GM18505 (cell line): ENCODE measurements around the gene FEM1C.

ENCODE experiments used
- ATAC-seq: cut with Tn5 transposase; IDR thresholded peaks from one replicate; pipeline ENCODE4 v1.9.1; 2021; ENCODE audit not compliant: unreplicated experiment
- POLR2A ChIP-seq: IDR thresholded peaks from 4 replicates; pipeline ENCODE4 v1.6.1; 2011; ENCODE audit warnings: borderline replicate concordance; ENCODE audit not compliant: insufficient read depth, insufficient read length; ENCODE audit errors: extremely low read depth

The FEM1C gene, protein sequence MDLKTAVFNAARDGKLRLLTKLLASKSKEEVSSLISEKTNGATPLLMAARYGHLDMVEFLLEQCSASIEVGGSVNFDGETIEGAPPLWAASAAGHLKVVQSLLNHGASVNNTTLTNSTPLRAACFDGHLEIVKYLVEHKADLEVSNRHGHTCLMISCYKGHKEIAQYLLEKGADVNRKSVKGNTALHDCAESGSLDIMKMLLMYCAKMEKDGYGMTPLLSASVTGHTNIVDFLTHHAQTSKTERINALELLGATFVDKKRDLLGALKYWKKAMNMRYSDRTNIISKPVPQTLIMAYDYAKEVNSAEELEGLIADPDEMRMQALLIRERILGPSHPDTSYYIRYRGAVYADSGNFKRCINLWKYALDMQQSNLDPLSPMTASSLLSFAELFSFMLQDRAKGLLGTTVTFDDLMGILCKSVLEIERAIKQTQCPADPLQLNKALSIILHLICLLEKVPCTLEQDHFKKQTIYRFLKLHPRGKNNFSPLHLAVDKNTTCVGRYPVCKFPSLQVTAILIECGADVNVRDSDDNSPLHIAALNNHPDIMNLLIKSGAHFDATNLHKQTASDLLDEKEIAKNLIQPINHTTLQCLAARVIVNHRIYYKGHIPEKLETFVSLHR

DNA sequence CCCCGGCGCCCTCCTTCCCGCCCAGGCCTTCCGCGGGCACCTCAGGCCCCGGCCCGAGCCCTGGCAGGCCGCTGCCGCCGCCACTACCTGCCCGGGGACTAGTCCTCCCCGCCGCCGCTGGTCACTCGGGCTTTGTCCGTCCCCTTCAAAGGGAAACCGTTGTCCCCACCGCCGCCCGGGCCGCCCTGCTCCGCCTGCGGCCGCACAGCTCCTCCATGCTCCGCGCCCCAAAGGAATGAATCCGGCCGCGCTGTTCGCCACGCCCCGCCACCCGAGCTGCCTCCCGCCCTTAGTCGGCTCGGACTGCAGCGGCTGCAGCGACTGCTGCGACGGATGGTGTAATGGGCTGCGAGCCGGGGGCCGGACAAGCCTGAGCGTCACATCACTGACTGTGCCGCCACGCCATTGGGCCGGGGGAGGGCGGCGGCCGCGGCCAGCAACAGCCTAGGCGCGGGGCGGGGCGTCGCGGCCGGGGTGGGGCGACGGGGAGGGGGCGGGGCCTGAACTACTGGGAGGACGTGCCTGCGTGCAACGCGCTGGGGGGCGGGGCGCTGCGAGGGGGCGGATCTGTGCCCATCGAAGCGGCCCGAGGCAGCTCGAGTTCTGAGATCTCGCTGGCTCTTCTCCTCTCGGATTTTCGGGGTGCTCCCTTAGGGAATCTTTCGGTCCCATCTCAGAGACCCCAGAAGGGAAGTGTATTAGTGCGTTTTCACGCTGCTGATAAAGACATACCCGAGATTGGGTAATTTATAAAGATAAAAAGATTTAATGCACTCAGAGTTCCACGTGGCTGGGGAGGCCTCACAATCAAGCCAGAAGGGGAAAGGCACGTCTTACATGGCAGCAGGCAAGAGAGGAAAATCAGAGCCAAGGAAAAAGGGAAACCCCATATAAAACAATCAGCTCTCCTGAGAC lies at the start of gene FEM1C:
FEM1C (minus strand) TSS at position 340 of the 915 bp plus-strand sequence. CDS start 1,282 bp downstream, outside the sequence.
- peak; percentile 97 for ATAC-seq
- TF ChIP-seq POLR2A, result peak; percentile 96

- ATAC-seq, result no peak
These were observed 44.5 kb upstream of the FEM1C start for GRCh38 chr5:115589043-115589442.

GRCh38 chr5:115588640-115589039 lies 44.1 kb upstream of the FEM1C start:
- no peak for TF ChIP-seq POLR2A
- ATAC-seq, result no peak

More at GRCh38 chr5:115589043-115589442, 44.5 kb upstream of the FEM1C start:
- TF ChIP-seq POLR2A, result no peak

DNA sequence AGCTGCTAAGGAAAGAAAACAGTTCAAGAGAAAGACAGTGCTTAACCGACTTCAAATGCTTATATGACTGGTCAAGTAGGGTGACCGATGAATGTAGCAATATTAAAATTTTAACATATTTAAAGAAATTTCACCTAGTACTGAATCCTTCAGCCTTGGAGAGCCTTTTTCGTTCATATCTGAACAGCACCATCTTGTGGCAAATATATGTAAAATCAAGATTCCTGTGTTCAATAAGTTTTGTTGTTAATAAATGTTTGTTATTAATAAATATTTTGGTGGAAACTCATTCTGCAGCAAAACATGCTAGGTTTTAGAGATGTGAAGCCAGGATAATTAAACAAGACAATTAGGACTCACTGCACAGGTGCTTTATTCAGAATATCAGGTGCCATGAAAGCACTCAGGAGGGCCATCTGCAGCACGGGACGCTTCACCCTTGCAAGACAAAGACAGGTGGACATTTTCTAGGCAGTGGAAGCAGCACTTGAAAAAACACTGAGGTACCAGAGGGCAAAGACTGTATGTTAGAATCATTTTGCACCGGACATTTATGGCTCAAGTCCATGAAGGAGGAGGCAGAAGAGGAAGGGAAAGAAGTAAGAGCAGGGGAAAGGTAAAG lies 42.1 kb upstream of the FEM1C start:
- TF ChIP-seq POLR2A, result no peak
- no peak for ATAC-seq

DNA sequence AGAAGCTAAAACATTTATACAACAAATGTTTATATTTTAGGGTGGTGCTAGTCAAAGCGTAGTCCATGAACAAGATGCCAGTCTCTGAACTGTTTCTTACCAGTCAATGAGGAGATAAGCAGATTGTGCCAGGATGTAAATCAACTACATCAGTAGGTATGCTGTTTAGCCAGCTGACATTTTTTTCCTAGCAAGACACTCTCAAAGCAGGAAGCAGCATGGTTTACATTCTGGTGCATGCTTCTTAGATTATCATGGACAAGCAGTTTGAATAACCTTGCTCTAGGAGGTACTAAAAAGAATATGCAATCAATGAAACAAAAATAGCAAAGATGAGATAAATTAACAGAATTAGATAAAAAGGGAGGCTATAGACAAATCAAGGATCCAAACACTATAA lies 40.7 kb upstream of the FEM1C start:
- no peak for ATAC-seq
- no peak for TF ChIP-seq POLR2A

GRCh38 chr5:115584501-115584900 lies 39.9 kb upstream of the FEM1C start:
- no peak for TF ChIP-seq POLR2A
- ATAC-seq, result no peak

DNA sequence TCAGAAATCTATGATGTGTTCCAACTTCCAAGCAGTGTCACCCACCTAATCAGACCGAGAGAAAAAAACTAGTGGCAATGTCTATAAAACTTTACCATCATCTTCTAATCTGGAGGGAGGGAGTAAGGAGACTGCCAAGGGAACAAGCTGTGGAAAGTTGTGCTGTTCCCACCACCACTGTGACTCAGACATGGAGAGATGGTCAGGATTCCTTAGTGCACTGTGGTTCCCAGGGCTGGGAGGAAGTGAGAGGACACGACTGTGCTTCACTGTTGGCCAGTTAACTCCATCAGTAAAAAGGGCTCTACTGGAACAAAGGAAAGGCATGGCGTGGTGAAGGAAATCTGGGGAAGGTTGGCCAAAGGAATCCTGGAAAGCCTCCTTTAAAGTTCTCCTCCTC lies 38.9 kb upstream of the FEM1C start:
- ATAC-seq, result no peak
- TF ChIP-seq POLR2A, result no peak

- no peak for TF ChIP-seq POLR2A
- ATAC-seq, result no peak
These were observed 36.4 kb upstream of the FEM1C start for GRCh38 chr5:115580941-115581340.

DNA sequence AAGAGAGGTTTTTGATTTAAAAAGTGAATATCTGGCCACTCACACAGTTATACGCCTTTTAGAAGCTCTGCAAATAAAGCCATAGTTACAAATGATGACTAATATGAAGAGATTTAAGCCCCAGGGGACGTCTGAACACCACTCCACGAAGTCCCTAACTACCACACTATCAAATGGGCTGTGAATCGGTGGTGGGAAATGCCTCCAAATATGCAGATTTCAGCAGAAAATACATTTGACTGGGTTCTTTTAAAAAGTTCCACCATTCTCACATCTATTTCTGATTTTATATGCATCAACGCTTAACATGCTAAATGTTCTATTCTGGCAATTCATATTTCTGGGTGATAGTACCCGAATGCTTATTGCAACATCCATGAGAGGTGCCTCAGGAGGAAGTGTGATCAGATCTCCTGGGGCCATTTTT lies 35.2 kb upstream of the FEM1C start:
- no peak for TF ChIP-seq POLR2A
- ATAC-seq, result peak; percentile 70

- no peak for TF ChIP-seq POLR2A
- no peak for ATAC-seq
These were observed 34.6 kb upstream of the FEM1C start for GRCh38 chr5:115579216-115579615.

GRCh38 chr5:115578657-115579056 lies 34.1 kb upstream of the FEM1C start:
- TF ChIP-seq POLR2A, result no peak
- peak; percentile 59 for ATAC-seq

DNA sequence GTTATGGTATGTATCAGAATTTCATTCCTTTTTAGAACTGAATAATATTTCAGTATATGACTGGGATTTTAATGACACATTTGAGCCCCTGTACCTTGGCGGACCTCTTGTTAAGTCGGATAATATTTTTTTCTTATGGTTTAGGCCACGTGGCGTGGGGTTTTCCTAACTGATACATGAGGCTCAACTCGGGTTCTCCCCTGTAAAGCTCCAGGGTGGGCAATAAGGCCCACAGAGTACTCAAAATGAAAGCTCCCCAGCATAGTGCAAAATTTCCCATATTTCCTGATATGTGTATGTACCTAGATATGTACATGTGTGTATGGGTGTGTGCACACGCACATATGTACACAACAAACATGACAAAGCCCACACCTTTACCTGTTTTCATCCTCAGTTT lies 33.2 kb upstream of the FEM1C start:
- no peak for TF ChIP-seq POLR2A
- no peak for ATAC-seq

DNA sequence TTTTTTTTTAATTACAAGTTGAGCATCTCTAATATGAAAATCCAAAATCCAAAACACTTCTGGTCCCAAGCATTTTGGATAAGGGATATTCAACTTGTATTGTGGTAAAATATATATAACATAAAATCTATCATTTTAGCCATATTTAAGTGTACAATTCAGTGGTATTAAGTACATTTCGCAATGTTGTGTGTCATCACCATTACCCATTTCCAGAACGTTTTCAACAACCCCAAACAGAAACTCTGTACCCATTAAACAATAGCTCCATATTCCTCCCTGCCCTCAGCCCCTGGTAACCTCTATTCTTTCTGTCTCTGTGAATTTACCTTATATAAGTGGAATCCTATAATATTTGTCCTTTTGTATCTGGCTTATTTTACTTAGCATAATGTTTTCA lies 32.8 kb upstream of the FEM1C start:
- TF ChIP-seq POLR2A, result no peak
- ATAC-seq, result no peak

GRCh38 chr5:115575167-115576070 lies 30.8 kb upstream of the FEM1C start:
- TF ChIP-seq POLR2A, result no peak
- ATAC-seq, result peak; percentile 31
